Fibroblast of upper back skin (primary cell): ENCODE data around the gene SNX5.

Source experiments
- DNase-seq: peaks from one replicate; pipeline ENCODE4 v3.0.0-alpha.2; 2013

Gene SNX5

DNA sequence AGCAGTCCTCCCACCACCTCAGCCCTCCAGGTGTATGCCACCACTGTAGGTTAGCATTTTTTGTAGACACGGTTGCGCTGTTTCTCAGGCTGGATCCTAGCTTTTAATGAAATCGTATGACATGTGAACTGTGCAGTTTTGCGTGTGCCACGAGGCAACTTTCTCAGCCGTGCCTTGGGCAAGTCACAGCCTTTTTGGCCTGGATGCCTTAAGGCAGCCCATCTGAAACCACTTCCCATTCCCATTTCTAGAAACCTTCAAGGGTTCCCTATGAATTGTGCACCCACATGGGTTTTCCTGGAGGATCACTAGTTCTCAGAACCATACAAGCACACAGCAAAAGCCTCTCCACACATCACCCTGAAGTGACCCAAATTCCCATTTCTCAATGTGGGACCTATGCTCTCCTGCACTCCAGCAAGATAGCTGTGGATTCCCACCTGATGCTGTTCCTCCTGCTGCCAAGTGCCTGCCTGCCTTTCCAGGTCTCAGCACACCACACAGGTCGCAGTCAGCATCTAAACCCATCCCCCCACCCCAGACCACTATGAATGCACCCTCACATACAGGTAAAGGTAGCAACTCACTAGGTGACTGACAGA is 28.9 kb downstream of the SNX5 start:
- no peak for DNase-seq

DNA sequence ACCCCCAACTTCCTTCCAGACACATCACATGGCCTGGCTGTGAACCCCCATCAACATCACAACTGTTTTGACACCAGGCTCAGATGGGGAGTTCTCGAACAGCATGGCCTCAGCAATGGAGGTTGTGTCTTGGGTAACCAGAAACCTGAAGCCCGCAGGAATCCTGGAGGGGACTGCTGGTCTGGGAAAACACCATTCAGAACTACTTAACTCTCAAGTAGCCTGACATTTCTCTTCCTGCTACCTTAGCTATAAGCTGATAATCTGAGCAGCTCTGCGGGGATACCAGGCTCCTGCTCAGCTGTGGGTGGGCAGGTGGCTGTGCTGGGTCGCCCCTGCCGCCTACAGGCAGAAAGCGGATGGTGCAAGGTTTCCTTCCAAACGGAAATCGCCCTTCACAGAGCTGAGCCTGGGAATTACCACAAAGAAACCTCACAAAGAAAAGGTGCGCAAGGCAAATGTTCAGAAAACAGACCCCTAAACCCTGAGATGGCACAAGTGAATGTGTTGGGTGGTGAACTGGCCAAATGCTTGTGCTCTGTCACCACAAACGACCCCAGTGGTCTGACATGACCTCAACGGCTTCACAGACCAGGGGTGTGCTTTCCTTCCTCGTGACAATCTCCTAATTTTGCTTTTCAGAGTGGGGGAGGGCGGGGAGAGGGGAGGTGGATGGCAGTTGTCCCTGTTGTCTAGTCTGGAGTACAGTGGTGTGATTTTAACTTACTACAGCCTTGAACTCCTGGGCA is 29.5 kb downstream of the SNX5 start:
- DNase-seq: peak; percentile 71

DNA sequence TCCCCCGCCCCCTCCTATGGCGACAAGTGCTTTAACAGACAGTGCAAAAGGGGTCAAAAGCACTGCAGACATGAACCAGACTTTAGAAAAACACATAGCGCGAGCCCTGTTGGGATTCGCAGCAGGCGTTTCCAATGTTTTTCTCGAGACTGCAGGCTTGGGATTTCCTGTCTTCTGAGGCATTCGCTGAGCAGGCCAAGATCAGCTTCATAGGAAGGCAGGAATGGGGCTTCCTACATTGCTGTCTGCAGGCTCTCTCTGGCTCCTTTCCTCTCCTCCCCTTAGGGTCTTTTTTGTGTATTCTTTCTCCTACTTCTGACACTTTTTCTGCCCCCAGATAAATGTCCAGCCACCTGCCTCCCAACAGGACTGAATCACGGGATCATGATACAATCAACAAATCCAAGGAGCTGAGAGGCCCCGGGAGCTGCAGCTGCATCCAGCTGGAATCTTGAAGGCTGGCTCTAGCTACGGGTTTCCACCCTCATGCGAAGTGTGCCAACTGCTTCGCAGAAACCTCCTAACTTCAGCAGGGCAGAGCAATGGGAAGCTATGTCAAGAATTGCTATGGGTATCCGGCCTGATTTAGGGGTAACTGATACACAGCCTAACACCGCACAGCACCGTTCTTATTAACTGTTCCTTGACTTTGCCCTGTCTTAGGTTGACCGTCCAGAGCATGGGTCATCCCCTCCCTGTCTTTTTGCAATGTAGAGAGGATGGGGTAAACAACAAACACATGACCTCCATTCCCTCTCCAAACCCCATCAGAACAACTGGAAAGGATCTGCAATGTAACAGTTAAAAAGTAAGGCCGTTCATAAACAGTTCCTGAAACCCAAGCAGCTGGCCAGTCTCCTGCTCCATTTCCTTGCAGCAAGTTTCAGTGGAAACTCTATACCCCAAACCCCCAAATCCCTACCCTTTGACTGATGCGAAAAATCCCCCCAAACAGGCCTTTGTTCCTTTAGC is 31.5 kb downstream of the SNX5 start:
- DNase-seq: peak; percentile 70

DNA sequence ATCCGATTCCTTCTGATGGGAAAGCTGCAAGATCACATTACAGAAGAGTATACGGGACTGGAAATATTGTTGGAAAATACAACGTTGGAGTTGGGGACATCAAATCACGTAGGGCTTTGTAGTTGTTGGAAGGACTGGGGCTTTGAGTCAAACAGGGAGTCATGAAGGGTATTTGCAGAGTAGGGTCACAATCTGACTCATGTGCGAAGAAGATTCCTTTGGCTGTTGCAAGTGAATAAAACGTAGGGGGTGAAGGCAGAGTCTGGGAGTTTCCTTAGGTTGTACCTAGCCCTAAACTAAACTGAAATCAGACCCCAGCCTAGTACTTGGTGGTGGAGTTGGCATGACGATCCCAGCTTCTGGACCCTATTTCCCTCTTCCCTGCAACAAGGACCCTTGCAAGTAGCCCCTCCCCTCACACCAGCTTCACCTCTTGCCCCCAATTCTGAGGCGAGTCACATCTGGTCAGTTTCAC is 32.3 kb downstream of the SNX5 start:
- DNase-seq: peak; percentile 60

DNA sequence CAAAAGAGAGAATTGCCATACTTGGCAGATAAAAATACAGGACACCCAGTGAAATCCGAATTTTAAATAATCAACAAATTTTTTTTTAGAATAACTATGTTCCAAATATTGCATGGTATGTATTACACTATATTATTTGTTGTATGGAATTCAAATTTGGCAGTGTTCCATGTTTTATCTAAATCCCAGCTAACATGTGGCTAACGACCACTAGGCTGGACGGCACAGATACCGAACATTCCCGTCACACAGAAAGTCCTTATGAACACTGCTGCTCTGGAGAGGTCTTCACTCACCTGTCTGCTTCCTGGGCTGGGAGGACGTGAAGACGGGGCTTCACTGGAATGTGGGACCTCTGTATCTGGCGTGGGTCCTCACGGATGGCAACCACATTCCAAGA is 32.8 kb downstream of the SNX5 start:
- DNase-seq: no peak

GRCh38 chr20:17935186-17935585 is 33.4 kb downstream of the SNX5 start:
- DNase-seq: peak; percentile 45

GRCh38 chr20:17934141-17934862 is 34.3 kb downstream of the SNX5 start:
- peak; percentile 82 for DNase-seq

GRCh38 chr20:17933711-17934110 is 34.9 kb downstream of the SNX5 start:
- DNase-seq: no peak

GRCh38 chr20:17933121-17933520 is 35.5 kb downstream of the SNX5 start:
- no peak for DNase-seq

DNA sequence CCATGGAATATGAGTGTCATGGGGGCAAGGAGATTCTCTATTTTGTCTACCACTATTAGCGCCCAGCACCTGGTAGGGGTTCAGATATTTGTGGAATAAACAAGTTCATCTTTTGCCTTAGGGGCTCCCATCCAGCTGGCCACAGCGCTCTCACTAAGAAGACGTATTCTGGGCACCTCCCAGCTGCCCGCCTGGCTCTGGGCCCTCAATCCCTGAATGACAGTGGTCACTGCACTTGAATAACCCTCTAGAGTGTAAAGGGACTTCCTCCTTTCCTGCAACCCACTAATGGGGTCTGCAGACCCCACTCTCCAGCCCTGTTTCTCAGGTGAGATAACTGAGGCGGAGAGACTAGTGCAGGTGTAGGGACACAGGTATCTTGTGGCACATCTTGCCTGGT is 36.2 kb downstream of the SNX5 start:
- DNase-seq: no peak

GRCh38 chr20:17931513-17931912 is 37.1 kb downstream of the SNX5 start:
- no peak for DNase-seq

- no peak for DNase-seq
These were observed 39.8 kb downstream of the SNX5 start for GRCh38 chr20:17928633-17929311.

DNA sequence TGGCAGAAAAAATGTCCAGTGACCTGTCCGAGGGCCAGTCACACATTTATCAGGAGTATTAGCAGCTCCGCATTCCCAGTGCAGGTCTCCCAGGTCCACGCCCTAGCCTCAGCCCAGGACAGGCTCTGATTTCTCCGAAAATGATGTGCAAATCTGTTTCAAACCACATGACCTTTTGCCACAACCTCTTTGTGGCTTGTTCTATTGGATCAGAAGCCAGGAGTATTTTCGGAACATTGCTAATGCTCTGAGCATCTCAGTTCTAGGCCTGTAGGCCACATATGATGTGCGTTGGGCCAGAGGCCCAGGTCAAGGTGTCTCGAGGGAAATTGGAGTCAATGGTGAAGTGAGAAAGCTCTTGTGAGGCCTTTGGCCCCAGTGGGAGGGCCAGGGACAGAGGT is 40.4 kb downstream of the SNX5 start:
- DNase-seq: peak; percentile 59

GRCh38 chr20:17925940-17926300 is 42.7 kb downstream of the SNX5 start:
- no peak for DNase-seq

- peak; percentile 92 for DNase-seq
These were observed 43.3 kb downstream of the SNX5 start for GRCh38 chr20:17925141-17925939.

DNA sequence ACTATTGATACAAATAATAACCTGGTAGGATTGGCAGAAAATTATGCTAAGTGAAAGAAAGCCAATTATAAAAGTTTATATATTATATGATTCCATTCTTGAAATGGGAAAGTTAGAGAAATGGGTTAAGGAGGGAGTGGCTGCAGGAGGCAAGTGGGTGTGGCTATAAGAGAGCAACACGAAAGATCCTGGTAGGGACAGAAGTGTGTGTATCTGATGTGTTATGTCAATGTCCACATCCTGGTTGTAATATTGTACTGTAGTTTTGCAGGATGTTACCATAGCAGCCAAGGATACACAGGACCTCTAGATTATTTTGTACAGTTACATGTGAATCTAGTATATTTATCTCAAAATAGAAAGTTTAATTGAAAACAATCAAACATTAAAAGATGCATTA is 46.8 kb downstream of the SNX5 start:
- DNase-seq: no peak

- no peak for DNase-seq
These were observed 49.4 kb downstream of the SNX5 start for GRCh38 chr20:17919149-17919548.

- no peak for DNase-seq
These were observed 50.6 kb downstream of the SNX5 start for GRCh38 chr20:17917832-17918618.

DNA sequence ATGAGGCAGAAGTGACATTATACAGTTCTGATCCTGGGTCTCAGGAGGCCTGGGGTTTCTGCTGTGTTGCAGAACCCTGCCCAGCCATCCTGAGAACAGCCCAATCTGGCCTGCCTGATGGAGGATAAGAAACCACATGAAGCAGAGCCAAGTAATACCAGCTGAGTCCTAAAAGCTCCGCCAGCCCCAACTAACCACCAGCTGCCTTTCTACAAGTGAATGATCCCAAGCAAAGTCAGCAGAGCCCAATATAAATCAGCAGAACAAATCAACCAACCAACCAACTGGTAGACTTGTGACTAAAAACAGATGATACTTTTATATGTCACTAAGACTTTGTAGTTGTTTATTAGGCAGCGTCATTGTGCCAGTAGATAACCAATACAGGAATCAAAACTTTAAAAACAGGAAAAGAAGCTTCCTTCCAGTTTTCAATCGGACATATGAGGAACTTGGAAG is 52.1 kb downstream of the SNX5 start:
- no peak for DNase-seq

DNA sequence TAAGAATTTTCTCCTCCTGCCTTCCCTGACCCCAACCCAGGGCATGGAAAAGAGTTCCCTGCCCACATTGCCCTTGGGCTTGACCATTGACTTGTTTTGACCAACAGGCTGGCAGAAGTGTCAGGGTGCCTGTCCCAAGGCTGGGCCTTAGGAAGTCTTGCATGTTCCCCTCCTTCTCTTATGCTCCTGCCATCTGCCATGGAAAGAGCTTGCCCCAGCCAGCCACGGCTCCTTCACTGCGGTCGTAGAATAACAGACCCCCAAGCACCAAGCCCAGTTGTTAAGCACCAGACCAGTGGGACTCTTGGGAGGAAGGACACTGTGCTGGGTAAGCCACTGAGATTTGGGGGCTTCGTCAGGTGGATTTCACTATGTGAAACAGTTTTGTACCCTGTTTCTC is 53.6 kb downstream of the SNX5 start:
- DNase-seq: no peak
